ENCODE results near the gene SUN1.

- TF ChIP-seq EZH2 (IDR thresholded peaks at IDR 0.05; ENCODE audit: low read length, missing control alignments): no peak
- TF ChIP-seq, protein P1, sequence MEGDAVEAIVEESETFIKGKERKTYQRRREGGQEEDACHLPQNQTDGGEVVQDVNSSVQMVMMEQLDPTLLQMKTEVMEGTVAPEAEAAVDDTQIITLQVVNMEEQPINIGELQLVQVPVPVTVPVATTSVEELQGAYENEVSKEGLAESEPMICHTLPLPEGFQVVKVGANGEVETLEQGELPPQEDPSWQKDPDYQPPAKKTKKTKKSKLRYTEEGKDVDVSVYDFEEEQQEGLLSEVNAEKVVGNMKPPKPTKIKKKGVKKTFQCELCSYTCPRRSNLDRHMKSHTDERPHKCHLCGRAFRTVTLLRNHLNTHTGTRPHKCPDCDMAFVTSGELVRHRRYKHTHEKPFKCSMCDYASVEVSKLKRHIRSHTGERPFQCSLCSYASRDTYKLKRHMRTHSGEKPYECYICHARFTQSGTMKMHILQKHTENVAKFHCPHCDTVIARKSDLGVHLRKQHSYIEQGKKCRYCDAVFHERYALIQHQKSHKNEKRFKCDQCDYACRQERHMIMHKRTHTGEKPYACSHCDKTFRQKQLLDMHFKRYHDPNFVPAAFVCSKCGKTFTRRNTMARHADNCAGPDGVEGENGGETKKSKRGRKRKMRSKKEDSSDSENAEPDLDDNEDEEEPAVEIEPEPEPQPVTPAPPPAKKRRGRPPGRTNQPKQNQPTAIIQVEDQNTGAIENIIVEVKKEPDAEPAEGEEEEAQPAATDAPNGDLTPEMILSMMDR (conservative IDR thresholded peaks at IDR 0.05 in 1 of 2, IDR thresholded peaks at IDR 0.05 in 1 of 2; ENCODE audit: low read depth in 1 of 2, low read length in 2 of 2): no peak
These were observed 58.6 kb downstream of the SUN1 start for GRCh38 chr7:890868-891267.

Measured in fibroblast of lung (primary cell).